HuH-7 (cell line): ENCODE data around the gene CLSTN3.

Source experiments
- DNase-seq: peaks from one replicate; pipeline ENCODE4 v3.0.0; 2011; ENCODE audit warnings: low spot score

CLSTN3 gene

GRCh38 chr12:7127916-7128626, 2.1 kb upstream of the CLSTN3 start:
- no peak for DNase-seq

DNA sequence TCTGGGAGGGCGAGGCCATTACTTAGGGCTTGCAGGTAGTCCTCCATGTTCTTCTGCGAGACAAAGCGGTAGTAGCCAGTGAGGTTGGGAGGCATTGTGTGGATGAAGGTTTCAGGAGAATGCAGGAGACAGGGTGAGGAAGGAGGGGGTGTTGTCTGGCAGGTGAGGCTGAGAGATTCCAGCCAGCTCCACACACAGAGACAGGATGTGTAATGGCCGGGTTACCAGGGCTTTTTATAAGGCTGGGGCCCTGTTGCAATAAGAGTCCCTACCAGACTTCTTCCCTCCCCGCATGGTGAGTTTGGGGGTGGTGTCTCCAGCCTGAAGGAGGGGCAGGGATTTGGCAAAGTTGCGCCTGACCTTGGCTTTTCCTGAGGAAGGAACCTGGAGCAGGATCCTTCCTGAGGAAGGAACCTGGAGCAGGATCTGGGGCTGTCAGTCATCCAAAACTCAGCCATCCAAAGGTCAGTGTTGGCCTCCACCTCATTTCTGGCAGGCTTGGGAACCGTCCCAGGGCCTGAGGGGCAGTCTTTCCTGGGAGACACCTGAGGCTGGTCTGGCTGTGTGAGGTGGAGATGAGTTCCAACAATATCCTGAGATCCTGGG, 1.4 kb upstream of the CLSTN3 start, which contains the start of gene RBP5:
Gene RBP5 (minus strand): TSS at position 209 of the 606 bp plus-strand sequence. CDS start 114 bp downstream, at position 95.
- DNase-seq: peak; percentile 44

DNA sequence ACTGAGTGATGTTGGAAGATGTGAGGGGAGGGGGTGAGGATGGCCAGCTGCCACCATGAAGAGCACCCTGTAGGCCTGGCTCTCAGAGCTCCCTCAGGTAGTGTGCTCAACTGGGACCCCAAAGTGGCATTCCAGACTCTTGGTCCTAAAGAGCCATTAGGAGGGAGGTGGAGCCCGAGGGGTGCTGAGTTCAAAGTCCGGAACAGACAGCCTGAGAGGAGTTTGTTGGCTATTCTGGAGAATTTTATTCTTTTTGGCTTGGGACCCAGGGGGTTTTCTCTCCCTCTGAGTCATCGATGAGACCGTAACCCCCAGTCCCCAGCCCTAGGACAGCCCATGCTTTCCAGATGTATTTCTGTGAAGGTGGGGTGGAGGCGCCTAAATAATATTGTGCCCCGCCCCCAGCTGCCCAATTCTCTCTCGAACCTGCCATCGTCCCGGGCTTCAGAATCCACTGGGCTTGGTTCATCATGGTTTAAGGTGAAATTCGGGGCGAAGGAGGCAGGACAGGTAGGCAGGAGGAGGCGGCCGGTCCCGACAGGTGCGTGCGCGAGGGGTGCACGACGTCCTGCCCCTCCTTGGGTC, 792 bp upstream of the CLSTN3 start:
- DNase-seq: no peak

GRCh38 chr12:7130701-7131501, 730 bp downstream of the CLSTN3 start:
- DNase-seq: peak; percentile 62

DNA sequence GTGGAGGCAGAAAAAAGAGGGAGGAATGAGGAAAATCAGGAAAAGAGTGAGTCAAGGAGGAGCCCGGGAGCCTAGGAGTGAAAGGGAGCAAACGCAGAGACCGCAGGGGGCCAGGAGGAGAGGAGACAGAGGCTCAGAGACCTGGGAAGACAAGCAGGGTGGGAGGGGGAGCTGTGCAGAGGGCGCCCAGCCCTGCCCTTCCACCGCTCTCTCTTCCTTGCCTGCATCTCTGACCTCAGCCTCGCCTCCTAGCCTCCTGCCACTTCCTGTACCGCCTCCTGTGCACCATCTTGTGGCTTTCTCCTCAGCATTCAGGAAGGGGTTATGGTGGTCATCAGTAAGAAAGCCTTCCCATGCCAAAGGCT, 1.3 kb downstream of the CLSTN3 start:
- no peak for DNase-seq

- DNase-seq: no peak
Measured at GRCh38 chr12:7134396-7135166, 4.4 kb downstream of the CLSTN3 start.

DNA sequence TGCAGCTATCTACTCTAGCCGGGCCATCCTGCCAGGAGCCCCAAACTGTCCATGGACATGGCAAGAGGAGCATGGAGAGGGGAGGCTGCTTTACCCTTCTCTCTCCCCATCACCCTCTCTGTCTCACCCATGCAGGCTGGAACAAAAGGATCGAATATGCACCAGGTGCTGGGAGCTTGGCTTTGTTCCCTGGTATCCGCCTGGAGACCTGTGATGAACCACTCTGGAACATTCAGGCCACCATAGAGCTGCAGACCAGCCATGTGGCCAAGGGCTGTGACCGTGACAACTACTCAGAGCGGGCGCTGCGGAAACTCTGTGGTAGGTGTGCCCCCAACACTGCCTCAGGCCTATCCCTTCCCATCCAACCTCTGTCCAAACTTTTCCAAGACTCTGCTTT, 5.9 kb downstream of the CLSTN3 start:
- no peak for DNase-seq

DNA sequence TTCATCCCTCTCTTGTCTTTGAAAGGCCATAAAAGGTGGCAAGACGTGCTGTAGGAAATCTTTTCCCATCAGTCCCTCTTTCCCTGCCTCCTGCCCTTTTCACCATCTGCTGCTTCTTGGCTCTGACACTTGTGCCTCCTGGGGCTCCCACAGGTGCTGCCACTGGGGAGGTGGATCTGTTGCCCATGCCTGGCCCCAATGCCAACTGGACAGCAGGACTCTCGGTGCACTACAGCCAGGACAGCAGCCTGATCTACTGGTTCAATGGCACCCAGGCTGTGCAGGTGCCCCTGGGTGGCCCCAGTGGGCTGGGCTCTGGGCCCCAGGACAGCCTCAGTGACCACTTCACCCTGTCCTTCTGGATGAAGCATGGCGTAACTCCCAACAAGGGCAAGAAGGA, 6.5 kb downstream of the CLSTN3 start:
- no peak for DNase-seq

- no peak for DNase-seq
Measured at GRCh38 chr12:7137908-7138307, 7.7 kb downstream of the CLSTN3 start.

- no peak for DNase-seq
Measured at GRCh38 chr12:7139200-7139599, 9.0 kb downstream of the CLSTN3 start.

DNA sequence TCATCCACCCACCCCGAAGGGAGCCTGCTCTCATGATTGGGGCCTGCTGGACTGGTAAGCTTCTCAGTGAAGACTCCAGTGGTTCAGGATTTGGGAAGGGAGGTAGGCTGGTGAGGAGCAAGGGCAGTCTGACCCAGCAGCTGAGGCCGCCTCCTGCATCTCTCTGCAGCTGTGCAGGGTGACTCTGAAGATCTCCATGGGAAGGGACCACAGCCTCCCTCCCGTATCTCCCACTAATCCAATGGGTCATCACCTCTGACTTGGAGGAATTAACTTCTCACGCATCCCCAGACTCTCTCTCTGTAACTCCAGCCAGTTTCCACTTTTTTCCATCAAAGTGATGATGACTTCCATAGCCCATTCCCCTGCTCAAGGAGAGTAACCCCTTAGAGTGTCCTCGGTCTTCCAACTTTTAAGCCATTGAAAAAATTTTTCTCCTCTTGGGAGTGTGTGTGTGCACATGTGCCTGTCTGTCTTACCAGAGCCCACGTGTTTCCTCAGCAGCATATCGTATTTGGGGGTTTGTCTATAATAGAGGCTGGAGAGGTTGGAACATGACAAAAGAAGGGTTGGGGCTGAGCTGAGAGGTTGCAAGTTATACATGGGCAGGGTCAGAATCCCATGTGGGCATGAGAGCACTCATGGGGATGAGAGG, 11.3 kb downstream of the CLSTN3 start:
- DNase-seq: no peak

GRCh38 chr12:7142056-7142644, 12.0 kb downstream of the CLSTN3 start:
- DNase-seq: peak; percentile 75

DNA sequence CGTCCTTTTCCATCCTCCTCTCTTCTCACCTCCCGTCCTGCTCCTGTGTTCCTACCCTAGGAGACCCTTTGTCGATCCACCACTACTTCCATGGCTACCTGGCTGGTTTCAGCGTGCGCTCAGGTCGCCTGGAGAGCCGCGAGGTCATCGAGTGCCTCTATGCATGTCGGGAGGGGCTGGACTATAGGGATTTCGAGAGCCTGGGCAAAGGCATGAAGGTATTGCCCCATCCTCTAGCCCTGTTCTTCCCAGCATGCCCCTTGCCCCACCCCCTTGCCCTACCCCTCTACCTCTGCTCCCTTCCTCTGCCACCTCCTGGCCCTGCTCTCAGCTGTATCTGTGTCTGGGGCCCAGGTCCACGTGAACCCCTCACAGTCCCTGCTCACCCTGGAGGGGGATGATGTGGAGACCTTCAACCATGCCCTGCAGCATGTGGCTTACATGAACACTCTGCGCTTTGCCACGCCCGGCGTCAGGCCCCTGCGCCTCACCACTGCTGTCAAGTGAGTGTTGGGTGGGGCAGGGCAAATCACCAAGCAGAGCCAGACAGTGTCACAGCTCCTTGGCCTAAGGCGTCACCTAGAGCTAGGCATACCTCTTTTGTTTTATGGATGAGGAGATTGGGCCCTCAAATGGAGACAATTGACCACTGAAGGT, 12.8 kb downstream of the CLSTN3 start:
- DNase-seq: no peak

GRCh38 chr12:7143564-7143963, 13.4 kb downstream of the CLSTN3 start:
- no peak for DNase-seq

DNA sequence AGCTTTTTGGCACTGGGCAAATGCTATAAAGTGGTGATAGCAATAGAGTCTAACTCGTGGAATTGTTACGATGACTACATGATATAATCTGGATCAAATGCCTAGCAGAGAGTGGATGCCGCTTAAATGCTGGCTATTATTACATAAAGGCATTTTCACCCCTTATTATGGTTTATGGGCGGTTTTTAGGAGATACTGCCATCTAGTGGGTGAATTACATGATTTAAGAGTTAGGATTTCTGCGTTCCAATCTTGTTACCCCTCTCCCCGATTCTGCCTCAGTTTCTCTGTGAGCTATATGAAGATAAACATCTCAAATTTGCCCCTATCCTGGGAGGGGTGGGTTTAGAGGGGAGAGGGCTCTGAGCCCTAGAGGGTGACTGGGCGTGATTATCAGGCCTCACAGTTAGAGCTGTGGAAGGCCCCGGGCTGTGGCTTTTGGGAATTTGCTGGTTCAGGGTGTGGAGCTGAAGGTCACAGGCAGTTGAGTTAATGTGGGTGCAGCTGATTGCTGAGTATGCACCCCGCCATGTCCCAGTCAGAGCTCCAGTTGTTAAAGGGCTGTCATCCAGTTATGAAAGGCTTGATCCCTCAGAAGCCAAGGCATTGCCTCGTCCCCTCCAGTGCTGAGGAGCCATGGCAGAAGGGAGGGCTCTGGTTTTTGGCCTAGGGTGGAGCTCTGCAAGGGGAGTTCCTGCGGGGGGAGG, 14.4 kb downstream of the CLSTN3 start:
- peak; percentile 41 for DNase-seq

GRCh38 chr12:7145671-7146070, 15.5 kb downstream of the CLSTN3 start:
- no peak for DNase-seq

- DNase-seq: no peak
Measured at GRCh38 chr12:7146228-7146627, 16.1 kb downstream of the CLSTN3 start.

DNA sequence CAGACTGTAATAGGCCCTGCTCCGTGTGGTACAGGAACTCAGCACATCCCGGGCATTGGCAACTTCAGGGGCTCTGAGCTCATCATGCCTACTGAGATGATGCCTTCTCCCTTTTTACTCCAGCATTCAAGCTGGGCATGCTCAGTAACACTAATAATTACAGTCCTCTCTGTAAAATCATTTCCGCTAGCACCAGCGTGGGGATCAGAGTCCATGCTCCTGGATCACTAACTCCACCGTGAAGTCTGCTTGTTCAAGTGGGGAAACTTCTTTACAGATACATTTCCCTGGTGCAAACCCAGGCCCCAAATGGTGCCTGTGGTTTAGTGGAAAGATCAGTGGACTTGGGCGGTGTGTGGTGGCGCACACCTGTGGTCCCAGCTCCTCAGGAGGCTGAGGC, 16.7 kb downstream of the CLSTN3 start:
- no peak for DNase-seq

GRCh38 chr12:7150356-7150755, 20.2 kb downstream of the CLSTN3 start:
- DNase-seq: no peak

DNA sequence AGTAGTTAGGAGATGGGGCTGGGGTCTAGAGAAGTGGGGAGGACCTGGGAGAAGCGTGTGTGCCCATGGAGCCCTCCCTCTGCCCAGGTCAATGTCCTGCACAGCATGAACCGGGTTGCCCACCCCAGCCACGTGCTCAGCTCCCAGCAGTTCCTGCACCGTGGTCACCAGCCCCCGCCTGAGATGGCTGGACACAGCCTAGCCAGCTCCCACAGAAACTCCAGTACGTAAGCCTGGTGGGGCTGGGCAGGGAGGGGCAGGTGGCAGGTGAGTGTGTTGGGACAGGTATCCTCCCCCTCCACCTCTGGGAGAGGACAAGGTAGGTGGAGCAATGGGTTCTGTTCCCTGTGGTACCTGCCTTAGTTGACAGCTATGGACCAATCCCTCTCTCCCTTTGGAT, 20.7 kb downstream of the CLSTN3 start:
- no peak for DNase-seq
